ENCODE data around the gene IDH3A. TPM values are rescaled to one million over a fixed set of nuclear protein-coding genes. Genes with fewer than 3 reads are reported as not detected.

The IDH3A gene
- total RNA-seq, 2 experiments from 2014 or later: 47.5 to 47.6 TPM

- POLR2A ChIA-PET: no interaction called here
- H3K27ac Mint-ChIP-seq: no peak overlapping the region
- peaks cover 5% of the 10 kb centered on the region for H3K4me1 ChIP-seq (ENCODE audit: insufficient read depth, low read length)
- no peak overlapping the region for H3K27ac ChIP-seq (ENCODE audit: low read depth in 1 of 2, low read length in 2 of 2)
- ATAC-seq (ENCODE audit: poor library complexity) (no peak), DNase-seq (no peak)
- TF ChIP-seq CTCF (IDR thresholded peaks at IDR 0.05): no peak
- H3K27me3 ChIP-seq (ENCODE audit: control insufficient read depth in 1 of 2, insufficient read depth in 2 of 2, low read length in 2 of 2): no peaks in the 10 kb centered on the region
- H3K9me3 ChIP-seq (ENCODE audit: control insufficient read depth in 1 of 2, insufficient read depth in 1 of 2, low read length in 2 of 2): no peaks in the 10 kb centered on the region
- no peaks in the 10 kb centered on the region for H3K36me3 ChIP-seq (ENCODE audit: insufficient read depth, low read length)
- CTCF ChIA-PET: interaction anchor here (0.6 to 3.5 kb wide), 19 partner anchors 10 to 639 kb away, joined by 3 to 57 read pairs (median 4); partner anchors contain the start of genes CIB2 and IDH3A
- intact Hi-C loops (cut with DNase I, micrococcal nuclease): loop anchor here (2.0 to 5.0 kb wide), 4 partner anchors 18 to 640 kb away; partner anchors contain the start of gene CIB2 (in 1 of the 2)
- no peaks in the 10 kb centered on the region for H3K27me3 Mint-ChIP-seq
- H3K4me3 ChIP-seq (ENCODE audit: low read length): no peak overlapping the region
- peaks cover 4% of the 10 kb centered on the region for H3K4me1 Mint-ChIP-seq (ENCODE audit: low read depth)
- no peaks in the 10 kb centered on the region for H3K9me3 Mint-ChIP-seq
- no peak overlapping the region for H3K4me3 Mint-ChIP-seq
- H3K36me3 Mint-ChIP-seq (ENCODE audit: low read depth): no peaks in the 10 kb centered on the region
Observed at GRCh38 chr15:78112551-78112950, 36.6 kb upstream of the IDH3A start.

GRCh38 chr15:78120523-78120922, 28.6 kb upstream of the IDH3A start:
- Histone ChIP-seq H3K36me3 (ENCODE audit: insufficient read depth, low read length) (no peaks in the 10 kb centered on the region), H3K4me3 (ENCODE audit: low read length) (no peak overlapping the region), H3K4me1 (ENCODE audit: insufficient read depth, low read length) (no peaks in the 10 kb centered on the region), H3K27ac (ENCODE audit: low read depth in 1 of 2, low read length in 2 of 2) (no peak overlapping the region), H3K27me3 (ENCODE audit: control insufficient read depth in 1 of 2, insufficient read depth in 2 of 2, low read length in 2 of 2) (no peaks in the 10 kb centered on the region), H3K9me3 (ENCODE audit: control insufficient read depth in 1 of 2, insufficient read depth in 1 of 2, low read length in 2 of 2) (no peaks in the 10 kb centered on the region)
- intact Hi-C loops (cut with DNase I, micrococcal nuclease): no loop called here
- H3K27ac Mint-ChIP-seq: no peak overlapping the region
- ChIA-PET POLR2A (no interaction called here), CTCF (interaction anchor here (1.0 kb wide), 1 partner anchor 75 kb away, joined by 3 read pairs; no protein-coding TSS in a partner anchor)
- no peak for TF ChIP-seq CTCF (IDR thresholded peaks at IDR 0.05)
- ATAC-seq (ENCODE audit: poor library complexity) (no peak), DNase-seq (no peak)
- H3K4me1 Mint-ChIP-seq (ENCODE audit: low read depth): no peaks in the 10 kb centered on the region
- no peaks in the 10 kb centered on the region for H3K9me3 Mint-ChIP-seq
- H3K36me3 Mint-ChIP-seq (ENCODE audit: low read depth): no peaks in the 10 kb centered on the region
- H3K27me3 Mint-ChIP-seq: no peaks in the 10 kb centered on the region
- no peak overlapping the region for H3K4me3 Mint-ChIP-seq

- no peaks in the 10 kb centered on the region for H3K9me3 Mint-ChIP-seq
- Histone ChIP-seq H3K4me3 (ENCODE audit: low read length) (no peak overlapping the region), H3K36me3 (ENCODE audit: insufficient read depth, low read length) (no peaks in the 10 kb centered on the region), H3K4me1 (ENCODE audit: insufficient read depth, low read length) (no peaks in the 10 kb centered on the region), H3K9me3 (ENCODE audit: control insufficient read depth in 1 of 2, insufficient read depth in 1 of 2, low read length in 2 of 2) (no peaks in the 10 kb centered on the region), H3K27ac (ENCODE audit: low read depth in 1 of 2, low read length in 2 of 2) (no peak overlapping the region), H3K27me3 (ENCODE audit: control insufficient read depth in 1 of 2, insufficient read depth in 2 of 2, low read length in 2 of 2) (no peaks in the 10 kb centered on the region)
- no peak overlapping the region for H3K27ac Mint-ChIP-seq
- H3K36me3 Mint-ChIP-seq (ENCODE audit: low read depth): no peaks in the 10 kb centered on the region
- DNase-seq: no peak
- H3K4me3 Mint-ChIP-seq: no peak overlapping the region
- no peak for TF ChIP-seq CTCF (IDR thresholded peaks at IDR 0.05)
- ChIA-PET CTCF (no interaction called here), POLR2A (no interaction called here)
- ATAC-seq (ENCODE audit: poor library complexity): no peak
- peaks cover 5% of the 10 kb centered on the region for H3K4me1 Mint-ChIP-seq (ENCODE audit: low read depth)
- no peaks in the 10 kb centered on the region for H3K27me3 Mint-ChIP-seq
- intact Hi-C loops (cut with DNase I, micrococcal nuclease): no loop called here
Observed at GRCh38 chr15:78125267-78125666, 23.9 kb upstream of the IDH3A start.

Data from CD4-positive, alpha-beta T cell (primary cell).